HG03108 (cell line): ENCODE results near the gene FDXACB1.
"Not testable (repeated sequence)": the region's sequence is repeated elsewhere in the genome, so short reads cannot be mapped to it uniquely, and the experiment has no call there.

Experiments used
- ATAC-seq: cut with Tn5 transposase; IDR thresholded peaks from one replicate; pipeline ENCODE4 v1.9.1; 2021; ENCODE audit warnings: moderate library complexity; ENCODE audit not compliant: unreplicated experiment

FDXACB1 gene

GRCh38 chr11:111909378-111909777 is 30.4 kb upstream of the FDXACB1 start:
- no peak for ATAC-seq

GRCh38 chr11:111908639-111909305 is 29.8 kb upstream of the FDXACB1 start:
- ATAC-seq = no peak

- ATAC-seq = no peak
These were observed 27.7 kb upstream of the FDXACB1 start for GRCh38 chr11:111906680-111907079.

GRCh38 chr11:111905411-111905810 is 26.4 kb upstream of the FDXACB1 start:
- no peak for ATAC-seq

- no peak for ATAC-seq
These were observed 7.9 kb upstream of the FDXACB1 start for GRCh38 chr11:111886844-111887243.

- no peak for ATAC-seq
These were observed 7.1 kb upstream of the FDXACB1 start for GRCh38 chr11:111886032-111886431.

GRCh38 chr11:111885053-111885452 is 6.1 kb upstream of the FDXACB1 start:
- ATAC-seq = not testable (repeated sequence)

- ATAC-seq = no peak
These were observed 3.2 kb upstream of the FDXACB1 start for GRCh38 chr11:111882202-111882601.

GRCh38 chr11:111879637-111879960 is 634 bp upstream of the FDXACB1 start:
- no peak for ATAC-seq

GRCh38 chr11:111878385-111878848 is 548 bp downstream of the FDXACB1 start:
- no peak for ATAC-seq

GRCh38 chr11:111871693-111872161 is 7.2 kb downstream of the FDXACB1 start:
- ATAC-seq = no peak

- peak; percentile 93 for ATAC-seq
These were observed 7.9 kb downstream of the FDXACB1 start, which contains the start of gene ALG9 for GRCh38 chr11:111870886-111871692. ALG9 (minus strand) TSS chr11:111871581; CDS start chr11:111871482, 99 bp downstream.

GRCh38 chr11:111870522-111870885 is 8.5 kb downstream of the FDXACB1 start:
- ATAC-seq = peak; percentile 4

- no peak for ATAC-seq
These were observed 8.9 kb downstream of the FDXACB1 start for GRCh38 chr11:111870113-111870512.

GRCh38 chr11:111860257-111860656 is 18.7 kb downstream of the FDXACB1 start:
- ATAC-seq = no peak

- ATAC-seq = no peak
These were observed 23.5 kb downstream of the FDXACB1 start for GRCh38 chr11:111855506-111855905.

- ATAC-seq = no peak
These were observed 26.9 kb downstream of the FDXACB1 start for GRCh38 chr11:111852103-111852502.

GRCh38 chr11:111851636-111852035 is 27.3 kb downstream of the FDXACB1 start:
- no peak for ATAC-seq

GRCh38 chr11:111851067-111851466 is 27.9 kb downstream of the FDXACB1 start:
- no peak for ATAC-seq

GRCh38 chr11:111849631-111850030 is 29.3 kb downstream of the FDXACB1 start:
- ATAC-seq = no peak

GRCh38 chr11:111846636-111847035 is 32.3 kb downstream of the FDXACB1 start:
- no peak for ATAC-seq

- no peak for ATAC-seq
These were observed 32.9 kb downstream of the FDXACB1 start for GRCh38 chr11:111846063-111846462.
